GM23338 (cell line): ENCODE data around the gene SLC39A11.

Experiments
- CREB1 ChIP-seq: fragments of 250-450 bp; sonication (Bioruptor Pico); IDR thresholded peaks from 2 replicates; pipeline ENCODE4 v1.5.0; 2020; ENCODE audit warnings: low read depth, mild to moderate bottlenecking, moderate library complexity
- CTCF ChIP-seq, 2 experiments: fragments of 200-600 bp in 1 of 2; sonication (generic) in 1 of 2; conservative IDR thresholded peaks; 2 replicates each; pipeline versions ENCODE4 v1.5.1 to v1.6.1; 2016 to 2017; ENCODE audit warnings: antibody characterized with exemption in 2 of 2, low read depth in 2 of 2, mild to moderate bottlenecking in 2 of 2, moderate library complexity in 1 of 2
- ETS1 ChIP-seq: IDR thresholded peaks from 2 replicates; pipeline ENCODE4 v1.6.1; 2016; ENCODE audit warnings: antibody characterized with exemption
- EZH2 ChIP-seq: fragments of 200-600 bp; sonication (generic); IDR thresholded peaks from one replicate; pipeline ENCODE4 v1.8.0; 2017; ENCODE audit warnings: antibody characterized with exemption, mild to moderate bottlenecking, low read depth; ENCODE audit not compliant: unreplicated experiment
- EZH2phosphoT487 ChIP-seq: fragments of 200-600 bp; sonication (generic); IDR thresholded peaks from one replicate; pipeline ENCODE4 v1.8.1; 2018; ENCODE audit warnings: antibody characterized with exemption; ENCODE audit not compliant: unreplicated experiment
- JUNB ChIP-seq: IDR thresholded peaks from one replicate; pipeline ENCODE4 v1.6.1; 2016; ENCODE audit warnings: antibody characterized with exemption; ENCODE audit not compliant: unreplicated experiment
- NANOG ChIP-seq: IDR thresholded peaks from 2 replicates; pipeline ENCODE4 v1.6.1; 2016; ENCODE audit warnings: antibody characterized with exemption, borderline replicate concordance
- POLR2AphosphoS5 ChIP-seq: IDR thresholded peaks from 2 replicates; pipeline ENCODE4 v1.6.1; 2016; ENCODE audit warnings: antibody characterized with exemption, low read depth
- REST ChIP-seq: IDR thresholded peaks from one replicate; pipeline ENCODE4 v1.6.1; 2018; ENCODE audit warnings: antibody characterized with exemption; ENCODE audit not compliant: unreplicated experiment
- ZNF114 ChIP-seq: fragments of 250-450 bp; sonication (Bioruptor Pico); IDR thresholded peaks from 2 replicates; pipeline ENCODE4 v1.5.0; 2020; ENCODE audit warnings: mild to moderate bottlenecking, moderate library complexity
- ZNF331 ChIP-seq: fragments of 250-450 bp; sonication (Bioruptor Pico); IDR thresholded peaks from 2 replicates; pipeline ENCODE4 v1.5.0; 2020; ENCODE audit warnings: low read depth, mild to moderate bottlenecking, moderate library complexity

- TF ChIP-seq POLR2AphosphoS5 = no peak
- no peak for TF ChIP-seq REST
- no peak for TF ChIP-seq CTCF (conservative IDR thresholded peaks at IDR 0.05; ENCODE audit: low read depth in 2 of 2)
- TF ChIP-seq EZH2 = no peak
- TF ChIP-seq ZNF331 (CRISPR knock-in tag) = no peak
- TF ChIP-seq NANOG = no peak
- TF ChIP-seq EZH2phosphoT487 = no peak
- no peak for TF ChIP-seq JUNB
- TF ChIP-seq ZNF114 (CRISPR knock-in tag) = no peak
- TF ChIP-seq ETS1 = no peak
- no peak for TF ChIP-seq CREB1 (CRISPR knock-in tag)
Measured at GRCh38 chr17:72943826-72944689, 148.4 kb downstream of the SLC39A11 start.
